Measurements from ENCODE around the gene ITGB3. TPM values are rescaled to one million over a fixed set of nuclear protein-coding genes. Genes with fewer than 3 reads are reported as not detected.
"Not testable (repeated sequence)": the region's sequence is repeated elsewhere in the genome, so short reads cannot be mapped to it uniquely, and the experiment has no call there.

ITGB3 gene
- total RNA-seq, 1 donor from 2014 or later = 3.2 TPM

DNA sequence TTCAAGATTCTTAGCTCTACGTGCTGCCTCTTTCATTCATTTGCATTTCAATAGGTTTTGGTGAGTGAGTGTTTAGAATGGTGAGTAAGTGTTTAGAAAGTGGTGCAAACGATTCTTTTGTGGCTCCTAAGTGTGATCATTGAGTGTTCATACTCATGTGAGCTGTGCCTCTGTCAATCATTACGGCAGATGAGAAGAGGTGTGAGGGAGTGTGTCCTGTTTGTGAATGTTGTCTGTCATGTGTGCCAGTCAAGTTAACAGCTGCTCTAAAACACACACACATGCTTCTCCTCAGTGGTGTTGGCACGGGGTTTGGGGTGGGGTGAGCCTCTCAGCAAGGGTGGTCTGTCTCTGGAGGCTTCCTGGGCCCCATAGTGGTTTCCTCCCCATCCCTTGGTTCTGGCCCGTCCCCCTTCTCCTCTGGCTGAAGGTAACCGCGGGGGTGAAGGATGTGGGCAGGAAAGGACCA is 33.1 kb upstream of the ITGB3 start:
- intact Hi-C loops (cut with micrococcal nuclease) = no loop called here
- no peak for ATAC-seq
- no peak for DNase-seq

DNA sequence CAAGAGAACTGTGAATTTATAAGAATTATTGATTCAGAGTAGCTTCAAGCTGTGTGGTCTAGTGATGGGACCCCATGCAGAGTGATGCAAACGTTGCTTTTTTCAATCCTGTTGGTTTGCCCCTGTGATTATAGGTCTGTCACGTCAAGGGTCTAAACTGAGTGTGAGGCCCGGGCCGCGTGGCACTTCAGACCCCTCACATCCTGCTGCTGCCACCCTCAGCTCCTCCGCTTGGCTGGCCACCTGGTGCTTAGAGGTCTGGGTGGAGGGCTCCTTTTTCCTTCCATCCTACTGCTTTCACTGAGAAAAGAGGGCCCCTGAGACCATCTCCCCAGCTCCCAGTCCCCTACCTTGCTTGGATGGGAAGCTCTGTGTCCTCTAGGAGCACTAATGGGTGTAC is 32.5 kb upstream of the ITGB3 start:
- ATAC-seq (no peak), DNase-seq (no peak)
- intact Hi-C loops (cut with micrococcal nuclease) = no loop called here

DNA sequence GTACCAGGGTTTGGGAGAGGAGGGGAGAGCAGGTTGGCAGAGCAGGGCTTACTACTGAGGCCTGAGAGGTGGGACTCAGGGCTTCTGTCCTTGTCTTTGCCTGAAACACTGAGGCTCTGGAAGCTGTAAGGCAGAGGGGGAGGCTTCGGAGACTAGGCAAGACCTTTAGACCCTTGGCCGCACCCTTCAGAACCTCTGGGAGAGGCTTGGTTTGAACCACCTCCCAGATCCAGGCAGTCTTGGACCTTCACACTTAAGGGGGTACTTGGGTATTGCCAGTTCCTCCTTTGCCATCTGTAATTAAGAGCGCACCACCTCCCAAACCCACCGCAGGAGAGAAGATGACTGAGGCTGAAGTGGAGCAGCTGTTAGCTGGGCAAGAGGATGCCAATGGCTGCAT is 31.6 kb upstream of the ITGB3 start:
- intact Hi-C loops (cut with micrococcal nuclease) = no loop called here
- DNase-seq = no peak
- no peak for ATAC-seq

DNA sequence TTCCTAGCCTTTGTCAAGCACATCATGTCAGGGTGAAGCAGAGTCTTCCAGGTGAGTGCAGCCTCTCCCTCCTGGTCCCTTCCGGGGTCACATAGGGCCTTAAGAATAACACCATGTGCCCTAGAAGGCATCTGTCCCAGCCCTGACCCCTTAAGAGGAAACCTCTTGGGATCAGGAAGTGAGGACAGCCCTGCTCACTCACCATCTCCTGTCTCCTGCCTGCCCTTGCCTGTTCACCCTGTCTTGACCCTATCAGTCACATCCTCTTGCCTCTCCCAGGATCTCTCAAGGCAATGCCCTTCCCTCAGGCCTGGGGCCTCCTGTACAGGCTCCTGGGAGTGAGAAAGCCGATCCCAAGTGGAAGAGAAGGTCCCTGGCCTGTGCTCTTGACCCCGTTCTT is 30.6 kb upstream of the ITGB3 start:
- ATAC-seq (no peak), DNase-seq (no peak)
- intact Hi-C loops (cut with micrococcal nuclease) = no loop called here

DNA sequence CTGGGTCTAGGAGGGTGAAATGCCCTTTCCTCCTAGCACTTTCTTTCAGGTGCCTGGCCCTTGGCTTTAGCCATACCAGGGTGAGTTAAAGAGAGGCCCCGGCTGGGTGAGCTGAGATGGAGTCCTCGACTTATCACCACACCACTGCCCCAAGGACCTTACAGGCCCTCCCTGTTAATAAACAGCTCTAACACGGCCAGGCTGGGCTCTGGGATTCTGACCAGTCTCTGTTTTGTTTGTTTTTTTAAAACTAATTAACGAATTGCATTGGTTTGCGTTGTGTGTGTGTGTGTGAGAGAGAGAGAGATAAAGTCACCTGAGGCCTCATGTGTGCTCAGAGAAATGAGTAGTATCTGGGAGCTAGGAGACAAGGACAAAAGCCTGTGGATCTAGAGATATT is 30.2 kb upstream of the ITGB3 start:
- intact Hi-C loops (cut with micrococcal nuclease) = no loop called here
- no peak for ATAC-seq

DNA sequence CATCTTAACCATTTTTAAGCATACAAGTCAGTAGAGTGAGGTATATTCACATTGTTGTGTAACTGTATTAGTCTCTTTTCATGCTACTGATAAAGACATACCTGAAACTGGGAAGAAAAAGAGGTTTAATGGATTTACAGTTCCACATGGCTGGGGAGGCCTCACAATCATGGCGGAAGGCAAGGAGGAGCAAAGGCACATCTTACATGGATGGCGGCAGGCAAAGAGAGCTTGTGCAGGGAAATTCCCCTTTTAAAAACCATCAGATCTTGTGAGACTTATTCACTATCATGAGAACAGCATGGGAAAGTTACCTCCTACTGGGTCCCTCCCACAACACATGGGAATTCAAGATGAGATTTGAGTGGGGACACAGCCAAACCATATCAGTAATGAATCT is 29.6 kb upstream of the ITGB3 start:
- ATAC-seq; DNase-seq; intact Hi-C loops (cut with micrococcal nuclease): not testable (repeated sequence)

More for the DNA sequence above, 30.2 kb upstream of the ITGB3 start:
- no peak for DNase-seq

DNA sequence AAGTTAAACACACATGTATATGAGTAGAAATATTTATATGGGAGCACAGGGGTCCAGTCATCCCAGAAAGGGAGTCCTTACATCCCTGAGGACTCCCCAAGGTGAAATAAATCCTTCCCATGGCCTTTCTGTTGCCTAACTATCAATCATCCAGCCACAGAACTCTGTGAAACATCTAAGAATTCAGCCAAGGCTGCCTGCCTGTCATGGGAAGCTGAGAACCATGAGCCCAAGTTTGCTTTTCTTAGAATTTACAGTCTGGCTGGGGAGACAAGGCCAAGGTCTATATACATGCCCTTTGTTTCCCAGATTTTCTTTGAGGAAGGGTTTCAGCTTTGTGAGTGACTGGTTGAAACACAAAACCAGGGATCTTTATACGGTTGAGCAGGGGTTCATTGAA is 28.7 kb upstream of the ITGB3 start:
- ATAC-seq (peak; percentile 2), DNase-seq (no peak)
- intact Hi-C loops (cut with micrococcal nuclease) = no loop called here

DNA sequence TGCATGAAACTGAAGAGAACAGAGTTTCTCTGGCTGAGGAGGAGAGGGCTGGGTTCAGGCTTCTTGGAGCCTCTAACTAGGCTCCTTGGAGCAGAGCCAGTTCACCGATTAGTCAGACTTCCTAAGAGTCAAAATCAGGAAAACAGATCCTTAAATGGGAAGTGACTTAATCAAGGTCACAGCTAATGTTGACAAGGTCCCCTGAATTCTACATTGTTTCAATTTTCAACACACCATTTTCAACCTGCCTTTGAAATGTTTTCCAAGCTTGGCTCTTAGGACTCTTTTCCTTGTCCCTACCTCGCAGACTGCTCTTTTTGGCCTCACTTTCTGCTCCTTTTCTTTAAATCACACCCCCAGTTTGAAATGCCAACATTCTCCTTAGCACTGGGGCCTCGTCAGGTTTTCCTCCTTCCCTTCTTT is 28.2 kb upstream of the ITGB3 start:
- intact Hi-C loops (cut with micrococcal nuclease) = no loop called here
- DNase-seq = no peak

DNA sequence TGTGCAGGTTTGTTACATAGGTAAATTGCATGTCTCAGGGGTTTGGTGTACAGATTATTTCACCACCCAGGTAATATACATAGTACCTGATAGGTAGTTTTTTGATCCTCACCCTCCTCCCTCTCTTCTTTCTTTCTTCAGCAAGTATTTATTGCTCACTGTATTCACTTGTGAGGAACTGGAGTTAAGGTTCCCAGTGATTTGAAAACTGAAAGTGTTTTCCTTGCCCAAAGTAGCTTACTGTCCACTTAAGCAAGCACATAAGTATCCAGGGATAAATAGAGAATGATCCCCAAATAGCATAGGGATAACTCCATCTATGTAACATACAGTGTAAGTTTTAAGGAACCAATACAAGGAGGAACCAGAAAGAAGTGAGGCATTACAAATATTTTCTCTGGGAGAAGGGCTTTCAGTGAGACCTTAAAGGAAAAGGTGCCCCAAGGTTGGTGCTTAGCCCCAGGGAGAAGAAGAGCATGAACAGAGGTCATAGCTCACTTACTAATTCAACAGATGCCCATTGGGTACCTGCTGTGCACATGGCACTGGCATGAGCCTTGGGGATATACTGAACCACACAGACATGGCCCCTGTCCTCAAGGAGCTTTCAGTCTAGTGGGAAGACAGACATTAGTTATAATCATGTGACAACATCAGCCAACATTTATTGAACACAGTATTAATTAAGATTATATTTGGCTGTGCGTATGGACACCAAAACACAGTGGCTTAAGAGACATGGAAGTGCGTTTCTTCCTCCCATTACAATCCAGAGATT is 27.5 kb upstream of the ITGB3 start:
- intact Hi-C loops (cut with micrococcal nuclease) = no loop called here
- DNase-seq (no peak), ATAC-seq (no peak)

More for the DNA sequence above, 28.2 kb upstream of the ITGB3 start:
- peak; percentile 74 for ATAC-seq

DNA sequence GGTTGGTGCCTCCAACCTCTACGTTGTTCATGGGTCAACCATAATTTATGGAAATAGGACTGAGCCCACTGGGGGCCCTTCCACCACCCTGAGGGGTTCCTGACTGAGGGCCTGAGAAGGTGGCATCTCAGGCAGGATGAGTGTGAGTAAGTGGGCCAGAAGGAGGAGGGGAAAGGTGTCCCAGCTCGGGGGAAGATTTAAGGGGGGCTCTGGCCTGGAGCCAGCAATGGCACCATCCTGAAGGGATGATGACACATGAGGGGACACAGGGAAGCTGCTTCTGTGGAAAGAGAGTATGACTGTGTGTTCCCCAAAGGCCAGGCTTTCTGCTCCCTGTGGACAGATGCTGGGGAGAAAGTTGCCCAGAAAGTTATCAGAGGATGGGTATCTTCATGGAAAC is 25.8 kb upstream of the ITGB3 start:
- DNase-seq (no peak), ATAC-seq (no peak)
- intact Hi-C loops (cut with micrococcal nuclease) = no loop called here

DNA sequence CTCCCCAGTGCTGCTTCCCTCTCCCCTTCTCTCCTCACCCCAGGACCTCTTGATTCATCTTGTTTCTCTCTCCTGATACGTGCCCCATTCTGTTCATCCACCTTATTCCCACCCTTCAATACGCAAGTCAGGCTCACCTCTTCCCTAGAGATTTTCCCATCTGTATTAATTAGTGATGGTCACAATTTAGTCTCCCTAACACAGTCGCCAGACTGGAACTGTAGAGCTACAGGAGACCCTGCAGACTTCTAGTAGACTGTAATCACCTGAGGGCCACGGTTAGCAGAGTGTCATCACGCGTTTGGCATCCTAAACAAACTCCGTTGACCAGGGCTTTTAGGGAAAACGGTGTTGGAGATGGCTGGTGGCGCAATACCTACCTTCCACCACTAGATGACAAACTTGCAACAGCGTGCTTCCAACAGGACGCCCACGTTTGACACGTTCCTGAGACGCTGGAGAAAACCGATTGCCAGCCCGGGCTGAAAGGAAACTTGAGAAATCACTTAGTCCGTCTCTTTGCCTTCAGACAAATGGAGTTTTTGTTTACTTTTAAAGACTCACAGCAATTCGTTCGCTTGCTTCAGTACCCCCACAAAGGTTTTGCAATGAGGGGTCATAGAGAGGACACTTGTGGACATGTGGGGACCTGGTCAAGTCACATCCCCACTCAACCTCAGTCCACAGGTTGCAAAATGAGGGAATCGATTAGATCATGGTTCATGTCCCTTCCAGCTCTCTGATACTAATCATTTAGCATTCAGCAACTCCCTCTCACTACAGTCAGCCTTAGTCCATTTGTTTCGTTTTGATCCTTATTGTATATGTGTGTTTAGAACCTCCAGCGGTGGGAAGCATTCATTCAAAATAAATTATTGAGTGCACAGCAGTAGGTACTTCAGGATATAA is 23.8 kb upstream of the ITGB3 start:
- intact Hi-C loops (cut with micrococcal nuclease) = no loop called here
- ATAC-seq (peak; percentile 82), DNase-seq (peak; percentile 79)

DNA sequence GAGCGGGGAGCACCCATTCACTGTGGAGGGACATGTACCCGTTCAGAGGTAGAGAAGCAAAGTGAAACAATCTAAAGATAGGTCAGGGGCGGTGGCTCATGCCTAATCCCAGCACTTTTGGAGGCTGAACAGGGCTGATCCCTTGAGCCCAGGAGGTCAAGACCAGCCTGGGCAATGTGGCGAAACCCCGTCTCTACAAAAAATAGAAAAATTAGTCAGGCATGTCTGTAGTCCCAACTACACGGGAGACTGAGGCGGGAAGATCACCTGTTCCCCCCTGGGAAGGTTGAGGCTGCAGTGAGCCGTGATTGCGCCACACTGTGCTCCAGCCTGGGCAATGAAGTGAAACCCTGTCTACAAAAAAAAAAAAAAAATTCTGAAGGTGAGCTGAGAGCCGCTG is 22.8 kb upstream of the ITGB3 start:
- no peak for ATAC-seq
- intact Hi-C loops (cut with micrococcal nuclease) = loop anchor here (1.0 kb wide), 1 partner anchor 84 kb away; no protein-coding TSS in a partner anchor

DNA sequence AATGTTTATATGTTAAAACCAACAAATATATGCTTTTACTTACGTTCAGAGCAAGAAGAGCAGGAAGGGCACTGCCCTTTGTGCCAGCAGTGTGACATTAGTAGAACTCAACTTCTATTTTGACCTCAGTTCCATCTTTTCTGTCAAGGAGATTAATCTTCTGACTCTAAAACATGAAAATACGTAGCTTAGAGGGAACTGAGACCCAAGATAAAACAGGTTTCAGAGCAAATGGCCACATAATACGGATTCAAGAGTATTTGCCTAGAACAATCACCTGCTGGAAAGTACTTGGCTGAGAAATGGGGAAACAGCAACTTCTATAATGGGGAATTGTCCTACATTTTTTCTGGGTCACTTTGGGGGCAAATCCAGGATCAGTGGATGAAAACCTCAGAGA is 22.3 kb upstream of the ITGB3 start:
- no peak for DNase-seq
- intact Hi-C loops (cut with micrococcal nuclease) = loop anchor here (1.0 kb wide), 1 partner anchor 84 kb away; no protein-coding TSS in a partner anchor
- ATAC-seq = no peak

More for the DNA sequence above, 22.8 kb upstream of the ITGB3 start:
- DNase-seq = no peak

DNA sequence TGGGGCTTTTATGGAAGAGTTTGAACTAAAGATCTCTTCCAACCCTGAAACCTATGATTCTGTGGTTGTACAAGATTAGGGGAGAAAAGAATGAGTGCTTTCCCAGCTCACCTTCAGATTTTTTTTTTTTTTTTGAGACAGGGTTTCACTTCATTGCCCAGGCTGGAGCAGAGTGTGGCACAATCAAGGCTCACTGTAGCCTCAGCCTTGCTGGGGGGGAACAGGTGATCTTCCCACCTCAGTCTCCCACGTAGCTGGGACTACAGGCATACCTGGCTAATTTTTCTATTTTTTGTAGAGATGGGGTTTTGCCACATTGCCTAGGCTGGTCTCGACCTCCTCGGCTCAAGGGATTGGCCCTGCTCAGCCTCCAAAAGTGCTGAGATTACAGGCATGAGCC is 21.8 kb upstream of the ITGB3 start:
- intact Hi-C loops (cut with micrococcal nuclease) = loop anchor here (1.0 kb wide), 1 partner anchor 83 kb away; no protein-coding TSS in a partner anchor
- ATAC-seq (no peak), DNase-seq (no peak)

DNA sequence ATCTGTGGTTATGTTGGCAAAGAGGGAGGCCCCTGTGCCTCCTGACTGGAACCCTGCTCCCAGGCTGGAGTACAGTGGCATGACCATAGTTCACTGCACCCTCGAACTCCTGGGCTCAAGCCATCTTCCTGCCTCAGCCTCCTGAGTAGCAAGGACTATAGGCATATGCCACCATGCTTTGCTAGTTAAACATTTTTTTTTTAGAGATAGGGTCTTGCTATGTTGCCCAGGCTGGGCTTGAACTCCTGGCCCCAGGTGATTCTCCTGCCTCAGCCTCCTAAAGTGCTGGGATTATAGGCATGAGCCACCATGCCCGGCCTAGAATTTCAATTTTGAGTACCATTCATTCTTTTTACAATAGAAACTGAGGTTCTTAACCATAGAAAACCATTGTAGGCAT is 21.2 kb upstream of the ITGB3 start:
- no peak for DNase-seq
- intact Hi-C loops (cut with micrococcal nuclease) = no loop called here
- no peak for ATAC-seq

DNA sequence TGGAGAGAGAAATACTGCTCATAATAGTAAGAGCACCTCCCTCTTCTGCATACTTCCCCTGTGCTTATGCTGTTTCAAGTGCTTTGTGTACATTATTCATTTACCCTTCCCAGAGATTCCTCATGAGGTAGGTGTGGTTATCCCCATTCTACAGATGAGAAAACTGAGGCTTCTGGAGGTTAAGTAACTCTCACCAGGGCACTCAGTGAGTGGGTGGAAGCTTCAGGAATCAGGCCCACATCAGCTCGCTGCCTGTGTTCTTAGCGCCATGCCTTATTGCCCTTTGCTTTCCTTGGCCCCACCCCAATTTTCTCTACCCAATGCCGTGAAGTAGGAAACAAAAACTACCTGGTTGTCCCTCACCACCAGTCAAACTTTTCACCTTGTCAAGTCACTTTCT is 18.1 kb upstream of the ITGB3 start:
- intact Hi-C loops (cut with micrococcal nuclease) = no loop called here
- DNase-seq (no peak), ATAC-seq (no peak)

DNA sequence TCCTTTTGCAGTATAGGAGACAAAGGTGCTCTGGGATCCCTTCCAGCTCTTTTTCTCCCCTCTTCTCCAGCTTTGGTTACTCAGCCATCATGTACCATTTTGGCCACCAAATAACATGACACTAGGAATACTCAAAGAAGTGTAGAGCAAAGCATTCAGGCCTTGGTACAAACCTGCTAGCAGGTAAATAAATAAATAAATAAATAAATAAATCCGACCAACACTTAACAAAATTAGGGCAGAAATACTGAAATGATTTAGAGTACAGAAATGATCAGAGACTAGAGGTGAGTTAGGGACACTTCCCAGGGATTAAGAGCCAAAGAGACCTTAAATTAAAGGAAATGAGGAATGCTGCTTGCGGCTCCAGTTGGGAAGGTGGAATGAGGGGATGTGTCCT is 17.7 kb upstream of the ITGB3 start:
- intact Hi-C loops (cut with micrococcal nuclease) = no loop called here
- ATAC-seq = no peak

DNA sequence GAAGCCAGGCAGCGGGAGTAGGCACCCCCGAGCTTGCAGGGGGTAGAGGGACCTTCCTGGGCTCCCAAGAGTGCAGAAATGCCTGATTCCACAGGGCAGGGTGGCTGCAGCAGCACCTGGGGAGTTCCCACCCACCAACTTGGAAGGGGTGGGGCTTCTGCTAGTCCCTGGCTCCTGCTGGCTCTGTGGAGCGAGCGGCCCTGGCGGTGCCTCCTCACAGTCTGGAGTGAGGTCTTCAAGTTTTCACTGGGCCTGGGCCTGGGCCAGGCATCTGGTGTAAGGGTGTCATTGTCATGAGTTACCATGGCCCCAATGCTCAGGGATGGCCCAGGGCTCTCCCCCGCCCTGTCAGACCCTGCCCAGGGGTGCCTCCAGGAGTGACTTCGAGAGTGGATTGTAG is 15.8 kb upstream of the ITGB3 start:
- no peak for ATAC-seq
- intact Hi-C loops (cut with micrococcal nuclease) = no loop called here

More for the DNA sequence above, 17.7 kb upstream of the ITGB3 start:
- no peak for DNase-seq

DNA sequence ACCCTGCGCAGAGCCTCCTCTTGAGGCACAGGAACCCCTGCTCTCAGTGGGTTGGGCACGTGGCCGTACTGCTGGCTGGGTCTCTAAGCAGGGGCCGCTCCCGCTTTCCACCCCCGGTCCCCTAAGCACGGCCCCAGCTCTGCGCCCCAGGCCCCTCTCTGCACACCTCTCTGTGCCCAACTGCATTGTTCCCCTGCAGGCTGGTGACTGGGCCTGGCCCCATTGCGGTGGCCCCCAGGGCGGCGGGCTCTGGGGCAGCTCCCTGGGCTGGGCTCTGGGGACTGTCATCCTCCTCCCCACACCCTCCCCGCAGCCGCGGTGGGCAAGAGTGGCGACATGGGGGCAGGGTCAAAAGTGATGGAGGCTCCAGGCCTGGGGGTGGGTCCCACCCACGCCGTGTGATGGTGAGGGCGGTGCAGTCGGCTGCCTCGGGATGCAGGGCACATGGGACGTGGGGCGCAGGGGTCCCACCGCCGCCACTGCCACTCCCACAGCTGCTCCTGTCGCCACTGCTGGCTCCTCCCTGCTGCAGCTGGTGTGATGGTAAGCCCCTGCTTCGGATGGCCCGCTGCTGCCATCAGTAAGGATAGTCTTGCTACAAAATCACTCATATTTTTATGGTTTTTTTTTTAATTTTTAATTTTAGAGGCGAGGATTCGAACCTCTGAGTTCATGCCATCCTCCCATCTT is 15.2 kb upstream of the ITGB3 start:
- DNase-seq (no peak), ATAC-seq (no peak)
- intact Hi-C loops (cut with micrococcal nuclease) = no loop called here

More for the DNA sequence above, 15.8 kb upstream of the ITGB3 start:
- no peak for DNase-seq

DNA sequence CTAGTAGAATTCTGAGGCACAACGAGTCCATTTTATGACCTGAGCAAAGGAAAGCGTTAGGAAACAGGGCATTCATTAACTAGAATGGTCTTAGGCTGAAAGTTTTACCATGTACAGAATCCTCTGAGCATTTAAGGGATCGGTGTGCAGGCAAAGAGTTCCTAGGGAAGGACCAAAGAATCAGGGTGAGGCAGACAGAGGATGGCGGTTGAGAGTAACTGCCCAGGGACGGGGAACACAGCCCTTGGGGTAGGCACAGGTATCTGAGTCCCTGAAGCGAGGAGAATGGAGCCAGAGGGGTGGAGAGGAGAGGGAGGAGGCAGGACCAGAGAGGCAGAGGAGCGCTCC is 14.0 kb upstream of the ITGB3 start:
- intact Hi-C loops (cut with micrococcal nuclease) = no loop called here
- DNase-seq = no peak
- no peak for ATAC-seq

Measured in left ventricle myocardium superior (tissue), 1 donor.